Right atrium auricular region (tissue), 2 donors: ENCODE measurements around the gene TULP1. TPM values are rescaled to one million over a fixed set of nuclear protein-coding genes. Genes with fewer than 3 reads are reported as not detected.

Source experiments
- DNase-seq: peaks from one replicate; pipeline ENCODE4 v3.0.0-alpha.2; 2019; ENCODE audit warnings: low spot score
- H3K27ac ChIP-seq, 2 donors: fragments of 200-600 bp; sonication (generic); 1 replicate in 1 of 2; 2 replicates in 1 of 2; pipeline ENCODE4 v1.5.1; 2016 to 2019
- H3K27me3 ChIP-seq, 2 donors: fragments of 200-600 bp; sonication (generic); one replicate each; pipeline versions ENCODE4 v1.5.1 to v1.6.0; 2017 to 2019
- H3K36me3 ChIP-seq: fragments of 200-600 bp; sonication (generic); one replicate; pipeline ENCODE4 v1.5.1; 2016
- H3K4me1 ChIP-seq, 2 donors: fragments of 200-600 bp; sonication (generic); one replicate each; pipeline versions ENCODE4 v1.5.1 to v1.6.0; 2017 to 2019
- H3K4me3 ChIP-seq, 2 donors: fragments of 200-600 bp; sonication (generic); 1 replicate in 1 of 2; 2 replicates in 1 of 2; pipeline ENCODE4 v1.5.1; 2017 to 2019; ENCODE audit warnings: mild to moderate bottlenecking in 1 of 2, moderate library complexity in 1 of 2
- H3K9me3 ChIP-seq, 2 donors: fragments of 200-600 bp; sonication (generic); one replicate each; pipeline ENCODE4 v1.5.1; 2019
- total RNA-seq, 2 donors: library from RNA; depleted of rRNA; stranded (reverse); fragments of >200 nt; gene quantifications; one replicate each; pipeline ENCODE4 v1.1.0, GENCODE V29; 2016
- TF ChIP-seq, protein P1 (sequence below), 2 donors: fragments of 200-600 bp; sonication (generic); IDR thresholded peaks; one replicate each; pipeline ENCODE4 v1.5.1; 2019; ENCODE audit warnings: antibody characterized with exemption in 2 of 2

Gene TULP1
- total RNA-seq: not detected

DNA sequence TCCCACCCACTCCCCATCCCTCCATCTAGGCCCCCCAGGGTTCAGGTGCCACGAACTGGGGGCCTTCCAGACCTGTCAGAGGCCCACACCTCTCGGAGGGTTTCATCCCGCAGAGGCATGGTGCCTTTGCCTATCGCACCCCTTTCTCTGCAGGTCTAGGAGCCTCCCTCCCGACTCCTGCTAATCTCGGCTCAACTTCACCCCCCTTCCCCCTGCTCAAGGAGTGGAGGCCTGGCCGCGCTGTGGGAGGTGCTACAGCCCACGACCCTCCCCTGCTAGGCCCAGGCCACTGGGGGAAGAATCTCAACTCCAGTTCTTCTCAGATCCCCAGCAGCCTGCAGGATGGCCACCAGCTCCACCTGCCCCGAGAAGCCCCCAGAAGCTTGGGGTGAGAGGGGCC is at the start of gene TULP1:
TULP1 (minus strand) TSS at position 157 of the 400 bp plus-strand sequence; CDS start at position 119, 38 bp downstream.
- TF ChIP-seq, protein P1, sequence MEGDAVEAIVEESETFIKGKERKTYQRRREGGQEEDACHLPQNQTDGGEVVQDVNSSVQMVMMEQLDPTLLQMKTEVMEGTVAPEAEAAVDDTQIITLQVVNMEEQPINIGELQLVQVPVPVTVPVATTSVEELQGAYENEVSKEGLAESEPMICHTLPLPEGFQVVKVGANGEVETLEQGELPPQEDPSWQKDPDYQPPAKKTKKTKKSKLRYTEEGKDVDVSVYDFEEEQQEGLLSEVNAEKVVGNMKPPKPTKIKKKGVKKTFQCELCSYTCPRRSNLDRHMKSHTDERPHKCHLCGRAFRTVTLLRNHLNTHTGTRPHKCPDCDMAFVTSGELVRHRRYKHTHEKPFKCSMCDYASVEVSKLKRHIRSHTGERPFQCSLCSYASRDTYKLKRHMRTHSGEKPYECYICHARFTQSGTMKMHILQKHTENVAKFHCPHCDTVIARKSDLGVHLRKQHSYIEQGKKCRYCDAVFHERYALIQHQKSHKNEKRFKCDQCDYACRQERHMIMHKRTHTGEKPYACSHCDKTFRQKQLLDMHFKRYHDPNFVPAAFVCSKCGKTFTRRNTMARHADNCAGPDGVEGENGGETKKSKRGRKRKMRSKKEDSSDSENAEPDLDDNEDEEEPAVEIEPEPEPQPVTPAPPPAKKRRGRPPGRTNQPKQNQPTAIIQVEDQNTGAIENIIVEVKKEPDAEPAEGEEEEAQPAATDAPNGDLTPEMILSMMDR (IDR thresholded peaks at IDR 0.05): no peak
- no peaks in the 10 kb centered on the region for H3K27me3 ChIP-seq
- no peaks in the 10 kb centered on the region for H3K36me3 ChIP-seq
- peaks cover 0 to 12% of the 10 kb centered on the region in 2 donors for H3K4me1 ChIP-seq
- H3K9me3 ChIP-seq: no peaks in the 10 kb centered on the region
- no peak for DNase-seq
- H3K4me3 ChIP-seq: peak within 1 kb of the TSS in 1 of 2 donors; percentile 33
- H3K27ac ChIP-seq: no peak within 1 kb of the TSS

DNA sequence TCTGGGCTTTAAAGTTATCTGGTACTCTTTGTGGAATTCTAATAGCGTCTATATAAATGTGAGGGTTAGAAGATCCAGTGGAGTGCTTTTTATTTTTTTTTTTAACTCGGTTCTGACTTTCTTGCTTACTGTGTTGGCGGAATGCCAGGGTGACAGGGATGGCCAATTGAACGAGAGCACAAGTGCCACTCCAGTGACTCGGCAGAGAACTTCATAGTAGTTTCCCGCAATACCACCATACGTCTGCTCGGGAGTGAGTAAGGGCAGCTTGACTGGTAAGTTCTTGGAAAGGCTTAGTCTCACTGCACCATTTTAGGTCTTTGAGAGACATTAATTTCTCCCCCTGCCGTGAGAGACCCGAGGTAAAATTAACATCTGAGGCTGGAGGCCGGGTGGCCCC is 49.4 kb upstream of the TULP1 start:
- Histone ChIP-seq H3K4me3 (no peak overlapping the region), H3K27ac (no peak overlapping the region), H3K9me3 (no peaks in the 10 kb centered on the region), H3K4me1 (peaks cover 0 to 4% of the 10 kb centered on the region in 2 donors), H3K36me3 (no peaks in the 10 kb centered on the region), H3K27me3 (peaks cover 0 to 4% of the 10 kb centered on the region in 2 donors)
- DNase-seq: no peak
- TF ChIP-seq, protein P1 (IDR thresholded peaks at IDR 0.05): no peak

DNA sequence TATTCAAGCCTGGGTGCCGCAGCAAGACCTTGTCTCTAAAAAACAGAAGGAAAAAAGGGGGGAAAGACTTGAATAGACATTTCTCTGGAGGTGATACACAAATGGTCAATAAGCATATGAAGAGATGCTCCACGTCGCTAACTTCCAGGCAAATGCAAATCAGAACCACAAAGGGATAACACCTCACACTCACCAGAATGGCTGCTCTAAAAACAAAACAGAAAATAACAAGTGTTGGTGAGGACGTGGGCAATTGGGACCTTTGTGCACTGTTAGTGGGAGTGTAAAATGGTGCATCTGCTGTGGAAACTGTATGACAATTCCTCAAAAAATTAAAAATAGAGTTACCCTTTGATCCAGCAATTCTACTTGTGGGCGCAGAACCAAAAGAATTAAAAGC is 48.4 kb upstream of the TULP1 start:
- DNase-seq: no peak
- Histone ChIP-seq H3K27me3 (peaks cover 0 to 4% of the 10 kb centered on the region in 2 donors), H3K9me3 (no peaks in the 10 kb centered on the region), H3K27ac (no peak overlapping the region), H3K4me1 (peaks cover 0 to 4% of the 10 kb centered on the region in 2 donors), H3K4me3 (no peak overlapping the region), H3K36me3 (no peaks in the 10 kb centered on the region)
- TF ChIP-seq, protein P1 (IDR thresholded peaks at IDR 0.05): no peak

DNA sequence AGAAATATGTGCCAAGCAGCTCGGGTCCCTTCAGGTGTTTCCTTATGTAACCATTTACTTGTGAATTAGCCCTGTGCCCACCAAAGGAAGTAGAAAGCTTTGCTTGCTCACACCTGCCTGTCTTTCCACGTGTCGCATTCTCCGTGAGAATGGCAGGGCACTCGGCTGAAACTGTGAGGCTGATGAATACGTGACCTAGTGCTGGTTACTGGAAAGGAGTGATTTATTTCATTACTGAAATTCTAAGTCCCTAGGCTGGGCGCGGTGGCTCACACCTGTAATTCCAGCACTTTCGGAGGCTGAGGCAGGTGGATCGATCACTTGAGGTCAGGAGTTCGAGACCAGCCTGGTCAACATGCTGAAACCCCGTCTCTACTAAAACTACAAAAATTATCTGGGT is 45.9 kb upstream of the TULP1 start:
- TF ChIP-seq, protein P1 (IDR thresholded peaks at IDR 0.05): no peak
- no peaks in the 10 kb centered on the region for H3K27me3 ChIP-seq

DNA sequence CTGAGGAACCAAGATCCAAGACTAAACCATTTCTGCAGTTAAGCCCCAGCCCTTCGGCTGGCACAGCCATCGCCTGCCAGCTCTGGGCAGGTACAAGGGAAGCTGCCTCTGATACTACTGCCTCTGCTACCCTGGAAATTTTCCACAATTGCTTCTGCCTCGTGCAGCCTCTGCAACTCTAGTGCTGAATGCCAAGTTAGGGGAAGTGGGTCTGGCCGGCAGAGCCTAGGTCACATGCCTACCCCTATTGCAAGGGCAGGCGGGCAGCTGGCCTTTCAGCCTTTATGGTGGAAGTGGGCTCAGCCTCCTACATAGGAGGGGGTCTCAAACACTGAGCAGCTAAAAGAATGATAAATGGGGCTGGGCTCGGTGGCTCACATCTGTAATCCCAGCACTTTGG is 44.5 kb upstream of the TULP1 start:
- H3K36me3 ChIP-seq: no peaks in the 10 kb centered on the region
- H3K27ac ChIP-seq: no peak overlapping the region
- peaks cover 0 to 2% of the 10 kb centered on the region in 2 donors for H3K4me1 ChIP-seq
- H3K4me3 ChIP-seq: no peak overlapping the region
- TF ChIP-seq, protein P1 (IDR thresholded peaks at IDR 0.05): no peak
- H3K27me3 ChIP-seq: no peaks in the 10 kb centered on the region
- H3K9me3 ChIP-seq: peaks cover 0 to 4% of the 10 kb centered on the region in 2 donors
- no peak for DNase-seq

More for the DNA sequence above, 45.9 kb upstream of the TULP1 start:
- no peak for DNase-seq
- Histone ChIP-seq H3K27ac (no peak overlapping the region), H3K4me1 (peaks cover 0 to 4% of the 10 kb centered on the region in 2 donors), H3K36me3 (no peaks in the 10 kb centered on the region), H3K4me3 (no peak overlapping the region), H3K9me3 (no peaks in the 10 kb centered on the region)

DNA sequence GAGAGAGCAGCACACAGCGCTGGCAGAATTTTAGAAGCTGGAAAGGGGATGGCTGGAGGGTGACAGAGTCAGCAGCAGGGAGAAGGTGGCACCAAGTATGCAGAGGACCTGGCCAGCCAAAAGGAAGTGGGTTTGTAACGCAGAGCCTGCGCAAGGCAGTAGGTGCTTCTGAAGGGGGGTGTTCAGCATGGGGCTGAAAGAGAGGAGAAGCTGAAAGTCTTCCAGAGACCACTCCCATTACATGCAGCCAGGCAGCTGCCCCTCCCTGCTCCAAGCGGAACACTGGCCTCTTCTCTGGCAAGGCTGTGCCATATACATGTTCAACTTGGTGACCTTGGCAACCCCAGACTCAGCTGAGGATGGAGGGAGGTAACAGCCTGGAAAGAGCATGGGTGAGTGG is 42.1 kb upstream of the TULP1 start:
- no peaks in the 10 kb centered on the region for H3K27me3 ChIP-seq
- H3K27ac ChIP-seq: no peak overlapping the region
- H3K9me3 ChIP-seq: peaks cover 0 to 21% of the 10 kb centered on the region in 2 donors
- DNase-seq: no peak
- no peaks in the 10 kb centered on the region for H3K36me3 ChIP-seq
- H3K4me1 ChIP-seq: no peaks in the 10 kb centered on the region
- TF ChIP-seq, protein P1 (IDR thresholded peaks at IDR 0.05): no peak
- no peak overlapping the region for H3K4me3 ChIP-seq
